Fibroblast of peridontal ligament (primary cell): ENCODE results near the gene PFKFB4.
"Not testable (repeated sequence)": the region's sequence is repeated elsewhere in the genome, so short reads cannot be mapped to it uniquely, and the experiment has no call there.

Source experiments
- DNase-seq: peaks from one replicate; pipeline ENCODE4 v3.0.0-alpha.2; 2010; ENCODE audit errors: extremely low read depth

Gene PFKFB4

DNA sequence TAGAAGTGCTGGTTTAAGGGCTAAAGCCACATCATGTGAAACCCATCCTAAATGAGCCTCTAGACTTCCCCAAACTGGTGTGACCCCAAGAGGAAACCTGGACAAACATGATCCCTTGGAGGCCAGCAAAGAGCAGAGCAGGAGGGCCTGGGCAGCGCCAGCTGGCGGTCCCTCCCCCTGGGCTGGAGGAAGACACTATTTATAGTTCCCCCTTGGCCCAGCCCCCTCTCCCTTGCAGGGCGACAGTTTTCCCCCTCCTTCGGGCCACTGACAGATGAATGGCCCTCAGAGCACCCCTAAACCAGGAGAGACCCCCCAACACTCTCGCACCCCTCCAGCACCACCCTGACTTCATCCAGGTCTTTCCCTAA lies 4.0 kb upstream of the PFKFB4 start:
- DNase-seq: peak; percentile 9

DNA sequence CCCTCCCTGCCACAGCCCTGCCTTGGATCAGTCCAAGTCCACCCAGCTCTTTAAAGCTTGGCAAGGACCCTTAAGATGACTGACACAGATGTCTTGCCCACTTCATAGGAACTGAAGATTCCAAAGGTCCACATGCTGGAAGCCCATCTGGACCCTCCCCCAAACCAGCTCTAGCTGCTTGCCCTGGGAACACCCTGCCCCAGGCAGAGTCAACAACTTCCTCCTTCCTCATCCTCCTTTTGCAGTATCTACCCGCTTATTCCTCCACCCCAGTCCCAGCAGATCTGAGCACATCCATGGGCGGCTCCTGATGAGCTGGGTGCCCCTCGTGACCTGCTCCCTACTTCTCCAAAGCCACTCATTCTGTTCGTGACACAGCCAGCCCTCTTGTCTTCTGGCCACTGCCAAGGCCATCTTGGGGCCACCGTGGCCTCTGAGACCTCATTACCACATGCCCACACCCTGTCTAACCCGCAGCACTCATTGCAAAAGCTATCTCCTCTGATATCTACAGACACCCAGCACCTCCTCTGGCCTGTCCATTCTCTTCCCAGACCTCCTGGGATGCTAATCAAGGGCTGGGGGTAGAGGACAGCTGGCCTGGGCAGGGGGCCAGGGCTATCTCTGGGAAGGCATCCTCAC lies 2.0 kb upstream of the PFKFB4 start:
- no peak for DNase-seq

DNA sequence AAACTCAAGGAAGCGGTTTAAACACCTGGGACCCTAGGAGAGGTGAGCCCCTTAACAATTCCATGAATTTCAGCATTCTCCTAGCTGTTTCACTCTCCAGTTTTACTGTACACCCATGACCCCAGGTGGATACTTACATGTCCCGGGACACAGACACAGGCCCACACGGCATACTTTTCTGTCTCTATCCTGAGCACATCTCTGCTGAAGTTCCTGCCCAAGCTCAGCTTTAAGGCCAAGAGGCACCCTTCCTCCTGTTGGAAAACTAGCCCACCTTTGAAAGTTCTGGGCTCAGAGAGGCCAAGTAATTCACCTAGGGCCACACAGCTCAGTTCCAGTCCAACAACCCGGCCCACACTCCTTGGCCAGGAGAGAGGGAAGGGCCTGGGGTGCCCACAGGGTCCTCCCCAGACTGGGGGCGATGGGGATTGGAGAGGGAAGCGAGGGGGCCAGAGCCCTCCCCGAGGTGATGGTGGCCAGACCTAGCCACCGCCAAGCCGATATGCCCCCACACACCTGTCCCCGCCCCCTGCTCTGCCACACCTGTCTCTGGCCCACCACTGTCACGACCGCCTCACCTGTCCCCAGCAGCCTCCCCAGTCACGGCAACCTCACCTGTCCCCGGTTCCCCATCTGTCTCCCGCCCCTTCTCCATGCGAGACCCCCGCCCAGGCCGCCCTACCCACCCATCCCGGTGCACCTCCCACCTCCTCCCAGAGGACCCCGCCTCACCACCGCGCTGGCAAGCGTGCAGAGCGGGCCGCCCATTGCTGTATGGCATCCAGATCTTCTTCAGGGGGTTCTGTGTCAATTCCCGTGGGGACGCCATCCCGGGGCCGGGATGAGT lies 431 bp downstream of the PFKFB4 start:
- DNase-seq: no peak

DNA sequence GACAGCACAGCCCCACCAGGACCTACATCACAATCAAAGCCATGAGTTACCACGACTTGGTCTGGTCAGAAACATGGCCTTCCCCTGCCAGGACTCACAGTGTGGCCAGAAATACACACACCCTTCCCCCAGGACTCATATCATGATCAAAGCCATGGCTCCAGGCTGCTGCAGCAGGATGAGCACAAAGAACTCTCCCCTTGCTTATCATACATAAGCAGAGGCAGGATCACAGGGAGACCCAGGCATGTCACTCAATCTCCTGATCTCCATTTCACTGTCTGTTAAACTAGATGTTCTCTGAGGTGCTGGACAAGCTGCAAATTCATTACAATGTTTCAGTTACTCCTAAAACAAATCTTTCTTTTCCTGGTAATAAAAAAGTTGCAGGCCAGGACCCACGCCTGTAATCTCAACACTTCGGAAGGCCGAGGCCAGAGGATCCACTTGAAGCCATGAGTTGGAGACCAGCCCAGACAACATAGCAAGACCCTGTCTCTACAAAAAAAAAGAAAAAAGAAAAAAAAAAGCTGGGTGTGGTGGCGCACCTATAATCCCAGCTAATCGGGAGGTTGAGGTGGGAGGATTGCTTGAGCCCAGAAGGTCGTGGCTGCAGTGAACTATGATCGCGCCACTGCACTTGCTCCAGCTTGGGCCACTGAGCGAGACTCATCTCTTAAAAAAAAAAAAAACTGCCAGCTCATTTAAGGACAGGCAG lies 1.2 kb downstream of the PFKFB4 start:
- no peak for DNase-seq

DNA sequence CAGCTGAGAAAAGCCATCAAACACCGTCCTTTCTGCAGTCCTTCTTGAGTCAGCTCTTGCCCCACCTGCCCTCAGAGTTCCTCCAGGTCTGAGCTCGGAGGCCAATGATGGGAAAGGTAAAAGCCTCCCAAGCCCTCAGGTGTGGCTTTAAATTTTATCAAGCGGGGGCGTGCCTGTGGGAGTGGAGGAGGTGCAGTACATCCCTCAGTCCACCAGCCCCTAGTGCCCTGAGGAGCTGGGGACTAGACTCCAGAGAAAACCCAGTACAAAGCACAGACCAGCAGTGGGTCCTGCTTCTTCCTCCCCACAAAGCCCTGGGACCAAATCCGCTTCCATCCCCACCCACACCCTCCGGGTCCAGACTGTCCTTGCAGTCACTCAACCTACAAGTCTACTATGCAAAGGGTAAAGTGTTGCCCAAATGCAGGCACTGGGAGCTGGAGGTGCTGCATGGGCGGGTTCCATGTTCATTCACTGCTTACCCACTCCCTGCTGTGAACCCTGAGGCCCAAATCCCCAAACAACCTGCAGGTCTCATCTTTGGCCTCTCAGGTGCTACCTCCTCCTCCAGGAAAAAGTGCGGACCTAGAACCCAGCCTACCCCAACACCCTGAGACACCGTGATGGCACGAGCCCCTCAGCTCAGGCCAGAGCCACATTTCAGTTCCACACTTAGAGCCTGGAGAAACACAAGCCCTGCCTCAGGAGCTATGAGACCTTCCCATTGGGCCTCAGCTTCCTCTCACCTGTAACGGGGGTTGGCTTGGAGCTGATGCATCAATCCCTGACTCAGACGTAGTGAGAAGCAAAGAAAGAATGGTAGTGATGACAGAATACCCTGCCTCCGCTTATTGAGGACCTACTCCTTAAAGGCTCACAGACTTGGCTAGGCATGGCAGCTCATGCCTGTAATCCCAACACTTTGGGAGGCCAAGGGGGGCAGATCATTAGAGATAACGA lies 2.4 kb downstream of the PFKFB4 start:
- DNase-seq: no peak

DNA sequence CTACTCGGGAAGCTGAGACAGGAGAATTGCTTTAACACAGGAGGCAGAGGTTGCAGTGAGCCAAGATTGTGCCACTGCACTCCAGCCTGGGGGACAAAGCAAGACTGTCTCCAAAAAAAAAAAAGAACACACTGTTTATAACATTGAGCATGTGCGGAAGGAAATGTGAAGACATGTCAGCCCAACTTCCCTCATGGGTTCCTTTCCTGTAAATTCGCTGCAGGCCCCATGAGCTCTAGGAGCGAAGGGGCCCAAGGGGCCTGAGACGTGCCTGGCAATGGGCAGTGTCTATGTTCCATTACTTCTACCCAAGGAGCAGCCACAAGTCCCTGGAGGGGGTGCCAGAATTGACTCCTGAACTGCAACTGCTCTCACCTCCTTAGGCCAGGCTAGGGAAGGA lies 3.2 kb downstream of the PFKFB4 start:
- DNase-seq: no peak

DNA sequence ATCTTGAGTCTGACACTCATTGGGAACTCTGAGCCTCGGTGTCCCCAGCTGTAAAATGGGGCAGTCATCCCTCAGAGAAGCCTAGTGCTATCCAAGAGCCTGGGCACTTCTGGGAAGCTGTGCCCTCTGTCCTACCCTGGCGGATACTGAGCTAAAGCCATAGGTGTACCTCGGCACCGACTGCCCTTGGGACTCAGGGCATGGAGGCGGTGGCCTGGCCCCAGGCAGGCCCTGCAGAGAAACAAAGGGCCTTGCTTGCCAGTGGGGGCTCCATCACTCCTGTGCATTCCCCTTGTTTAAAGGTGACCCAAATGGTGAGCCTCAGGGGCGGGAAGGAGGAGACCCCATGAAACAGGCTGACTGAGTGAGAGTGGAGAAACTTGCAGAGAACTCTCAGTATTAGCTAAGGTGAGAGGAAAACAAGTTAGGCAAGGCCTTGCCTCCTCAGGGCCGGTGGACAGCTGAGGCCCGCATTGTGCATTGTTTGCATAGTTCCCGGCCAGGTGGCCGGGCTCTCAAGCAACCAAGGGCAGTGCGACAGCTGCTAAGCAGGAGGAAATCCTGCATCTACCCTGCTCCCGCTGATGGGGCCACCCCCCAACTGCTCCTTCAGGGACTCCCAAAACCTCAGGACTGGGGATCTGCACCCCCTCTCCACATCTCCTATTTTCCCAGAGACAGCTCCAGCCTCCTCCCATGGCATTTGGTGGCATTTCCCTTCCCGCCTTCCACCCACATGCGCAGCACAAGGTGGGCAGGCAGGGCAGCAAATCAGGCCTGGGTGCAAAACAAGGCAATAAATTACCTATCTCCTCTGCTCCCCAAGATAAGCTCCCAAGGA lies 4.3 kb downstream of the PFKFB4 start:
- no peak for DNase-seq

DNA sequence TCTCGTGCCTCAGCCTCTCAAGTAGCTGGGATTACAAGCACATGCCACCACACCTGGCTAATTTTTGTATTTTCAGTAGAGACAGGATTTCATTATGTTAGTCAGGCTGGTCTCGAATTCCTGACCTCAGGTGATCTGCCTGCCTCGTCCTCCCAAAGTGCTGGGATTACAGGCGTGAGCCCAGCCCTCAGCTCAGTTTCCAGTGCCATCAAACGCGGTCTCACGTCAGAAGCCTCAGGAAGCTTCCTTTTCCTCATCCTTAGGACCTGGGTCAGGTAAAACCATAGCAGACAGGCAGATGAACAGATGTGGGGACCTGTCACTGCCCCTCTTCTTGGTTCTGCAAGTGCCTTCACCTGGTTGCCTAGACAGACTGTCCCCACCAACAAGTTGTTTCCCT lies 5.0 kb downstream of the PFKFB4 start:
- not testable (repeated sequence) for DNase-seq

DNA sequence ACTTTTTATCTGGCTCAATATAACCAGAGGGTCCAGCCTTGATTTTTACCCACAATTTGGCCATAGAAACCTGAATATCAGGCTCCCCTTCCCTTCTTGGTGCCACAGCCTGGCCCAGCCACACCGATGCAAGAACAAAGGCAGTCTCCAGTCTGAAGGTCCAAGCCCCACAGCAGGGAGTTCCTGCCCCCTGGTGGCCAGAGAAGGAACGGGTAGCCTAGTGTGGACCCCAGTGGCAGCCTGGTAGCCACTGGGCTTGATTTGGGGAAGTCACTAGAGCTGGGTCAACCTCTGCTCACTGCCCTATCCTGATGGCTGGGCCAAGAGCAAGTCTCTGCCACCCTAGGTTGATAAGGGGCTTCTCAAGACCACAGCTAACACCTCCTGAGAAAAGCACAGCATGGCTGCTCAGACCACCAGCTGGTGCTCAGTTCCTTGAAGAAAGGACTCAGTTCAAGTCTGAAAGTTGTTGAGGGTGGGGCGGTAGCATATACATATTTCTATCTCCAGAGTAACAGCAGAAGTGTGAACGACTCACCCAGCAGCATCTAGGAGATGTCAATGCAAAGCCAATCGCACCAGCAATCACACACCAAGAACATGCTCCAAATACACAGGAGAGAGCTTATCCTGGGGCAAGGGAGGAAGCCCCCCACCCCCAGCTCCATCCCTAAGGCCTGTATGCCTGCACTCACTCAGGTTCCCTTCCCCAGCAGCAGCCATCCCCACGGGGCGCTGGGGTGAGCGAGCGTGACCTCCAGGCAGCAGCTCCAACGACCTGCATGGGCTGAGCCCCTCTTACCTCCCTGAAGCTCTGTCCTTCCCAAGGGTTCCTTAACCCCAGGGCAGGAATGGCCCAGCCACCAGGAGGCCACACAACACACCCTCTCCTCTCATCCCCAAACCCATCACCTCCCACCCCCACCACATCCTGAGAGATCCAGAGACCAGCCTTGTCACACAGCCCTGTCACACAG lies 7.6 kb downstream of the PFKFB4 start:
- peak; percentile 77 for DNase-seq

DNA sequence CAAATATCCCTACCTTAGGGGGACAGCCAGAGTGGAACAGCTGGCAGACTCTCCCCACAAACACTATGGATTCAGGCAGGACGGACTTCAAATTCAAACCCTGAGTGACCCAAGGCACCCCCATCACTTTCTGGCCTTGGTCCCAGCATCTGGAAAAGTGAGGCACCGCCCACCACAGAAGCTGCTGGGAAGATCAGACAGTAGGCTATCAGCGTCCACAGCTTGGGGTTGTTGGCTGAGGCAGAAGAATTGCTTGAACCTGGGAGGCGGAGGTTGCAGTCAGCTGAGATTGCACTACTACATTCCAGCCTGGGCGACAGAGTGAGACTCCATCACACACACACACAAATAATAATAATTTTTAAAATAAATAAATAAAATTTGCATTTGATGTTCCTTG lies 8.5 kb downstream of the PFKFB4 start:
- DNase-seq: no peak

DNA sequence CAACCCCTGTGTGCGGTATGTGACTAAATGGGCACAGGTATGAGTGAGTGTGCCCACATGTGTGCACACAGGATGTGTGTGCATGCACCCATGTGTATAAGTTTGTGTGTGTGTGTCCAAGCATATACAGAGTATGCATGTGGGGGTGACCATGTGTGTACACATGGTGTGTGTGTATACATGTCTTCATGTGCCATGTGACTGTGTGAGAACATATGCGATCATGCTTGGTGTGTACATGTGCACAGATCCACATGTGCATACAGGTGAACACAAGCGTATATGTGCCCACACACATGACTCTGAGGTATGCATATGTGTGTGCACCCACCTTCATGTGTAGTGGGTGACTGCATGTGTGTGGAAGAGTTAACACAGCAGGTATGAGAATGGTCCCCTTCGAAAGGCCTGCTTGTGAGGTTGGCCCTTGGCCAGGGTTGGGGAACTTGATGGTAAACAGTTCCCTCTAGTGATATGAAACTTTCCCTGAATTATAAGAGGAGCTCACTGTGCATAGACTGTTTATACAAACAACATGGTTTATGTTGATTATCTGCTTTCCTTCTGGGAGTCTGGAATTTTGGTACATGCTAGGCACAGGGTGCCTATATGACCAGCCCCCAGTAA lies 10.3 kb downstream of the PFKFB4 start:
- no peak for DNase-seq

DNA sequence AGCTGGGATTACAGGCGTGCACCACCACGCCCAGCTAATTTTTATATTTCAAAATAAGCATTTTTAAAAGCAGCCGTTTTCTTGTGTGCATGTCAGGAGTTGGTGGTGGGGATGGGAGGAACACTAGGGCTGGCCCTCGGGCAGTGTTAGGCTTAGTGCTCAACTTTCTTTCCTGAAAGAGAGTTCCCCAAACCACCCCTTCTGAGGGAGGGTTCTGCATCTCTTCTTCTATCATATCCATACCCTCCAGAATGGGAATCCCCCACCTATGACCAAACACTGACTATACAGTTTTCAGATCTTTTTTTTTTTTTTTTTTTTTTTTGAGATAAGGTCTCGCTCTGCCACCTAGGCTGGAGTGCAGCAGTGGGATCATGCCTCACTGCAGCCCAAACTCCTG lies 12.5 kb downstream of the PFKFB4 start:
- DNase-seq: no peak

DNA sequence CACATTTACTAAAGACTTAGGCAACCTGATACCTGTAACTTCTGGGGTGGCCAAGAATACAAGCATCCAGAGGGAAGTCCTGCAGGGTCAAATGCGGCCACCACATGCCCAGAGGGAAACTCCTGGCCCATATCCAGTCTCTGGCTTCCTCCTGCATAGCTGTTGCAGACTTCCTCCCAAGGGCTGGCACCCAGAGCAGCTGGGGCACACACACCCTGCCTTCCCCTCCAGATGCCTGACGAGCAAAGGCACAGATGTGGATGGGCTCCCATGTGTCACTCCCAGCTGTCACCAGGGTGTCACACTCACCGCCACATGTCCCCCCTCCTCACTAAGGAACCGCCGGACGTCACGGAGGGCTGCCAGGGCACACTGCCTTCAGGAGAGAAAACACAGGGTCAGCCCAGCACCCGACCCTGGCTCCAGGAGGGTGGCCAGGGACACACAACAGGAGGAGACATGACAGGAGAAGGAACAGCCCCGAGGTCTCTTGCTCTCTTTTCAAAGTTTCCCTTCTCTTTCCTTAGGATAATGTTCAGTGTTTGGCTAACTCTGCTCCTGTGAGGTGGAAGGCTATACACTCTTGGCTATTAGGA lies 13.2 kb downstream of the PFKFB4 start:
- DNase-seq: no peak

DNA sequence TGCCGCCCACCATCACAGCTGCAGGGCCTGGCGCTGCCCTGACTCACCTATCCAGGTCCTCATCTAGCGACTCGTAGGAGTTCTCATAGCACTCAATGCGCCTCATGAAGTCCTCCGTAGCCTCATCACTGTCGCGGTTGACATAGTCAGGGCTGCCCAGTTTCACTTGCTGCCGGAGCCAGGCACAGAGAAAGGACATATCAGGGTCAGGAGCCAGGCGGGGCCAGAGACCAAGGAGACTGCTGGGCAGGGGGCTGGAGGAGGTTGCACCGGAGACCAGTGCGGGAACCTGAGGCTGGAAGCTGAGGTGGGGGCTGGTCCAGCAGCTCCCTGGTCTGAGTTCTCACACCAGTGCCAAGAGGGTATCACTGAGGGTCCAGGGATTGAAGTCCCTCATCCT lies 18.2 kb downstream of the PFKFB4 start:
- DNase-seq: no peak

DNA sequence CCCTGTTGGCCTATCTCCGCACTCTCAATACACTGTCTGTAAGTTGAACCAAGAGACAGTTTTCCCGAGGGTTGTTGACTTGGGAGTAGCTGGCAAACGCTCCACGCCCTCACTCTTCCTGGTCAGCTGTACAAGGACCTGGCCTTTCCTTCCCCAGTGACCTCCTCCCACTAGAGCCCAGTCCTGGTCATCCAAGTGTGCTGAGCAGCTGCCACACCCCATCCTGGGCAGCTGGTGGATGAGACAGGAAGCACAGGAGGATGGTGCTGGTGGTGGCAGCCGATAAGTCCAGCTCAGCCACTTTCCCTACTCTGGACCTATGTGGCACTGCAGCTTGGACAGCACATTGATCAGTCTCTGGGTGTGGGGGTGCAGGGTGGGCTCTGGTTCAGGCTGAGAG lies 19.8 kb downstream of the PFKFB4 start:
- DNase-seq: no peak

DNA sequence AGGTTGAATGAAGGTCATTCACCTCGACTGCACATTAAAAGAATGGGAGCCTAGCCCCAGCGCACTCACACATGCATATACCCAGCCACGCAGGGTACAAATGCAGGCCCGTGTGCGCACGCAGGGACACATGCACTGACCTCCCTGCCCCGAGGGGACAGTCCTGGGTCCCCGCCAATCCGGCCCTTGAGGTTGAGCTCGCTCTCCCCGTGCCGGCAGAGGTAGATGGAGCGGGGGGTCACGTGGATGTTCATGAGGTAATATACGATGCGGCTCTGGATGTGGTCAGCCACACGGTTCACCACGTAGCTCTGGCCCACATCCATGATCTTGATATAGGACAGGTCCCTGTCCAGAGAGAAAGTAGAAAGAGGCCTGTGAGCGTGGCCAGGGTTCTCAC lies 20.5 kb downstream of the PFKFB4 start:
- DNase-seq: no peak

DNA sequence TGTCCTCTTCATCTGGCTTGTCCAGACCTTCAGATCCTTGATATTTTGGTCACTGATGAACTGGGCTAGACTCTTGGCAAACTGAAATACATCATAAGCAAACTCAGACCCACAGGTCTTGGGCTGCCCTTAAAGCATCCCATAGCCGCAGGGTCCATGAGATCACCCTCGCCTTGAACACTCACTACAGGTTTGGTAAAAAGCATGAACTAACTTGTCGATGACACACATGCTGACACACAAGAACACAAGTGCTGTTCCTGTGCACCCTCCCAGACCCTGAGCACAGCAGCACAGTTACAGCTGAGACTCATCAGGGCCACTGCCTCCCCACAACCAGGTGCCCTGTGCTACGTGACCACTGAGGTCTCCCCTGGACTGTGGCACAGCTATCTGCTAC lies 21.0 kb downstream of the PFKFB4 start:
- DNase-seq: no peak

DNA sequence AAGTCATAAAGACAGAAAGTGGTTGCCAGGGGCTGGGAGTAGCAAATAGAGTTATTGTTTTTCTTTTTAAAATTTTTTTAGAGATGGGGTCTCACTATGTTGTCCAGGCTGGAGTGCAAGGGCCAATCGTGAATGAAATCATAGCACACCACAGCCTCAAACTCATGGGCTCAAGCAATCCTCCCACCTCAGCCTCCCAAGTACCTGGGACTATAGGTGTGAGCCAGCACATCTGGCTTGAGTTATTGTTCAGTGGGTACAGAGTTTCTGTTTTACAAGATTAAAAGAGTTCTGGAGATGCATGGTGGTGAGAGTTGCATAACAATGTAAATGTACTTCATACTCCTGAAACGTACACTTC lies 23.6 kb downstream of the PFKFB4 start:
- DNase-seq: no peak
